ENCODE measurements around the gene RGS6. TPM values are rescaled to one million over a fixed set of nuclear protein-coding genes. Genes with fewer than 3 reads are reported as not detected.
A peak's percentile ranks its signal among the peaks of the same experiment; 100 is the strongest.

Gene RGS6
- total RNA-seq, 4 donors from 2014 or later: 0.46 to 3.7 (median 1.6) TPM

DNA sequence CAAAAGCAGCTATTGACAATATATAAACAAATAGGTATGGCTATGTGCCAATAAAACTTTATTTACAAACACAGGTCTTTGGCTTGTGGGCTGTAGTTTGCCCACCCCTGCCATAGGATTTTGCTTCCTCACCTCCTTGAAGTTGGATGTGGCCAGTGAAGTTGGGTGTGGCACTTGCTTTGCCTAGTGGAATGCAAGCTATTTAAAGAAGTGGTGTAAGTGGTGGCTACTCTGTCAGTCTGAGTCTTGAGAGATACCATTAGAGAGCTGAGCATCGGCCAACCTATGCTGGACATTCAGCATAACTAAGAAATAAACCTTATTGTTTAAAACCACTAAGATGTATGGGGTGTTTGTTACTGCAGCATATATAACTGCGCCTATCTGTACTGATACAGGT, 321.3 kb downstream of the RGS6 start:
- Histone ChIP-seq H3K4me3 (no peak overlapping the region), H3K36me3 (no peaks in the 10 kb centered on the region), H3K27ac (no peak overlapping the region), H3K27me3 (no peaks in the 10 kb centered on the region), H3K4me1 (no peaks in the 10 kb centered on the region), H3K9me3 (no peaks in the 10 kb centered on the region)
- no peak for ATAC-seq
- no peak for DNase-seq
- intact Hi-C loops (cut with DNase I; ENCODE audit: low total_unique reads) (no loop called here), in situ Hi-C loops (cut with MboI; ENCODE audit: low sequenced_read_pairs in 4 of 4) (no loop called here)
- TF ChIP-seq, protein P1, sequence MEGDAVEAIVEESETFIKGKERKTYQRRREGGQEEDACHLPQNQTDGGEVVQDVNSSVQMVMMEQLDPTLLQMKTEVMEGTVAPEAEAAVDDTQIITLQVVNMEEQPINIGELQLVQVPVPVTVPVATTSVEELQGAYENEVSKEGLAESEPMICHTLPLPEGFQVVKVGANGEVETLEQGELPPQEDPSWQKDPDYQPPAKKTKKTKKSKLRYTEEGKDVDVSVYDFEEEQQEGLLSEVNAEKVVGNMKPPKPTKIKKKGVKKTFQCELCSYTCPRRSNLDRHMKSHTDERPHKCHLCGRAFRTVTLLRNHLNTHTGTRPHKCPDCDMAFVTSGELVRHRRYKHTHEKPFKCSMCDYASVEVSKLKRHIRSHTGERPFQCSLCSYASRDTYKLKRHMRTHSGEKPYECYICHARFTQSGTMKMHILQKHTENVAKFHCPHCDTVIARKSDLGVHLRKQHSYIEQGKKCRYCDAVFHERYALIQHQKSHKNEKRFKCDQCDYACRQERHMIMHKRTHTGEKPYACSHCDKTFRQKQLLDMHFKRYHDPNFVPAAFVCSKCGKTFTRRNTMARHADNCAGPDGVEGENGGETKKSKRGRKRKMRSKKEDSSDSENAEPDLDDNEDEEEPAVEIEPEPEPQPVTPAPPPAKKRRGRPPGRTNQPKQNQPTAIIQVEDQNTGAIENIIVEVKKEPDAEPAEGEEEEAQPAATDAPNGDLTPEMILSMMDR (IDR thresholded peaks at IDR 0.05 in 4 of 5, conservative IDR thresholded peaks at IDR 0.05 in 1 of 5): no peak
- TF ChIP-seq POLR2A (IDR thresholded peaks at IDR 0.05): no peak

DNA sequence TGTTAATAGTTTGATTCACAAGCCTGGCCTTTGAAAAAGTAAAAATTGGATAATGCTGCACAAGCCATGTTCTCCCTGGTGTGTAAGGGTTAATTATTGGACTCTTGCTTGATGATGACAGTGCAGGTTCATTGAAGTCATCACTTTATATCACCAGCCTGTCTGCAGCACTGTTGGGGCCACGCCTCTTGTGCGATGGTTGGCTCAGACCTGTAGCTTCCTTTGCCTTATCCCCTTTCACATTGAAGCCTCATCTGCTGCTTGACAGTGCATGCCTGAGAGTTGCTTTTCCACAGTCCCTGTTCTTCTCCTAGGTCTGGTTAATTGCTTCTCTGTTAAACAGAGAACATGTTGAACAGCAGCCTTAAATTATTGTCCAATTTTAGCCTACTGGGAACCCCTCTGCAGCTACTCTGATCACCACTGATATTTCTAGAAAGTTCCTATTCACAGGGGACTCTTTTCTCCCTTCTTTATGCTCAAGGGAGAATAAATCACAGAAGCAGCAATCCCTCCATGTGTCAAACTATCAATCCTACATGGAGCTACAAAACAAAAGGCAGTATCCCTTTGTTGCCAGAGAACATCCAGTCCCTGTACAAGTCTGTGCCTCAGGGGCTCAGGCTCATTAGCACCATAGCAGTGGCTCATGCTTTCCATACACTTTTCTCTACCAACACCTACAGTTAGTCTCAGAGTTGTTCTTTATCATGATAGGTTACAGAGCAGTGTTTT, 322.1 kb downstream of the RGS6 start:
- no peak overlapping the region for H3K4me3 ChIP-seq
- in situ Hi-C loops (cut with MboI; ENCODE audit: low sequenced_read_pairs in 4 of 4): no loop called here
- no peaks in the 10 kb centered on the region for H3K4me1 ChIP-seq
- H3K27ac ChIP-seq: no peak overlapping the region
- TF ChIP-seq, protein P1 (IDR thresholded peaks at IDR 0.05 in 4 of 5, conservative IDR thresholded peaks at IDR 0.05 in 1 of 5): no peak
- no peak for TF ChIP-seq POLR2A (IDR thresholded peaks at IDR 0.05)
- ATAC-seq (peak; percentile 30 to 65), DNase-seq (no peak)
- no peaks in the 10 kb centered on the region for H3K9me3 ChIP-seq
- no peaks in the 10 kb centered on the region for H3K36me3 ChIP-seq
- H3K27me3 ChIP-seq: no peaks in the 10 kb centered on the region
- intact Hi-C loops (cut with DNase I; ENCODE audit: low total_unique reads): no loop called here

DNA sequence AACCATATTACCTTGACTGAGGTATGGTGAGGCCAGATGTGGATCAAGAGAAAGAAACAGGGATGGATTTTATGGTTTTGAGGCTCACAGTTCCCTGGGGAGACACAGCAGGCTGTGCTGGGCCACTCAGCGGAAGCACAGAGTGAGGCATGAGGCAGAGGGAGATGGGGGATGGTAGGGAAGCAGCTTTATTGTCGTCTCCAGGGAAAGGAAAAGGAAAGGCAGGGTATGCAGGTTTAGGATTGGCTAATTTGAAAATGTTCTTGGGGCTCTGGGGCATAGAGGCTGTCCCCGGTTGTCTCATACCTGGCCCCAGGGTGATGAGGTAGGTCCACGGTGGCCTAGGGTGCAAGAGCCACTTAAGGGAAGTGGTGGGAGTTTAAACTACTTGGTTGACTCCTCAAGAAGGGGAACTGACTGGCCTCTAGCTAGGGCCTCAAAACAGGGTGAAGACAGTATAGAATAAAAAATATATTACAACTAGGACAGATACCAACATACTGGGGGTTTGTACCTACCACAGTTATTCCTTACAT, 322.8 kb downstream of the RGS6 start:
- Histone ChIP-seq H3K36me3 (no peaks in the 10 kb centered on the region), H3K27ac (no peak overlapping the region), H3K9me3 (no peaks in the 10 kb centered on the region), H3K27me3 (no peaks in the 10 kb centered on the region), H3K4me3 (no peak overlapping the region), H3K4me1 (no peaks in the 10 kb centered on the region)
- in situ Hi-C loops (cut with MboI; ENCODE audit: low sequenced_read_pairs in 4 of 4) (no loop called here), intact Hi-C loops (cut with DNase I; ENCODE audit: low total_unique reads) (no loop called here)
- DNase-seq (no peak), ATAC-seq (peak in 1 of 2 donors; percentile 45)
- TF ChIP-seq, protein P1 (IDR thresholded peaks at IDR 0.05 in 4 of 5, conservative IDR thresholded peaks at IDR 0.05 in 1 of 5): no peak
- no peak for TF ChIP-seq POLR2A (IDR thresholded peaks at IDR 0.05)

DNA sequence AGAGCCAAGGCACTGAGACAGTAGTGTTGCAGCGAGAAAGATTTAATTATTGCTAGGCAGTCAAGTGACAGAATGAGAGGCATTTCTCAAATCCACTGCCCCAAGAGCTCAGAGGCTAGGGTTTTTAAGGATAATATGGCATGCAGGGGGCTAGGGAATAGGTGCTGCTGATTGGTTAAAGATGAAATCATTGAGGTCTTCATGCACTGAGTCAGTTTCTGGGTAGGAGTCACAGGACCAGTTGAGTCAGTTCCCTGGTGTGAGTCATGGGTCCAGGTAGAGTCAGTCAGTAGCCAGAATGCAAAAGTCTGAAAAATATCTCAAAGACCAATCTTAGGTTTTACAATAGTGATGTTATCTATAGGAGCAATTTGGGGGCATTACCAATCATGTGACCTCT, 323.8 kb downstream of the RGS6 start:
- Histone ChIP-seq H3K27ac (no peak overlapping the region), H3K4me1 (no peaks in the 10 kb centered on the region), H3K9me3 (no peaks in the 10 kb centered on the region), H3K27me3 (no peaks in the 10 kb centered on the region), H3K4me3 (no peak overlapping the region), H3K36me3 (no peaks in the 10 kb centered on the region)
- in situ Hi-C loops (cut with MboI; ENCODE audit: low sequenced_read_pairs in 4 of 4): no loop called here
- intact Hi-C loops (cut with DNase I; ENCODE audit: low total_unique reads): no loop called here
- no peak for ATAC-seq
- TF ChIP-seq POLR2A (IDR thresholded peaks at IDR 0.05): no peak
- TF ChIP-seq, protein P1 (IDR thresholded peaks at IDR 0.05 in 4 of 5, conservative IDR thresholded peaks at IDR 0.05 in 1 of 5): no peak
- no peak for DNase-seq

Measured in gastrocnemius medialis (tissue), 4 donors.